ENCODE data around the gene HSD17B2.

Gene HSD17B2

DNA sequence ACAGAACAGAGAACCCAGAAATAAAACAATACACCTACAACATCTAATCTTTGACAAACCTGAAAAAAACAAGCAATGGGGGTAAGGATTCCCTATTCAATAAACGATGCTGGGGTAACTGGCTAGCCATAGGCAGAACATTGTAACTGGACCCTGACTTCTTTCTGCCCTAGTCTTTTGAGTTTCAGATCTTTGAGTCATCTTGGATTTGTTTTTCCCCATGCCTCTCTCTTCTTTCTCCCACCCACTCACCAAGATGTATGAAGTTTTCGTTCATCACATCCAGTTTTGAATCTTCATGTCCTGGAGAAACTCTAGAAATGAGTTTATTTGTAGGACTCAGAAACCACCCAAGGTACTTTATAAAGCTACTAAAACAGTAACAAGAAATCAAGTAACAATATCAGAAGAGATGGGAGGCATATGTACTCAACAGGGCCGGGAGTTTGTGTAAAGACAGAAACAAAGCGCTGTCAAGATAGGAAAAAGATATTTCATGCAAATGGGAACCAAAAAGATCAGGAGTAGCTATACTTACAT lies 39.0 kb downstream of the HSD17B2 start:
- H3K27me3 ChIP-seq (ENCODE audit: insufficient read depth, low read length), result no peaks in the 10 kb centered on the region
- H3K23ac ChIP-seq (ENCODE audit: low read length), result no peak overlapping the region
- H3K79me1 ChIP-seq (ENCODE audit: low read length), result no peaks in the 10 kb centered on the region
- no peak overlapping the region for H2BK12ac ChIP-seq (ENCODE audit: low read length)
- H3K4me3 ChIP-seq (ENCODE audit: low read depth, low read length), result no peak overlapping the region
- H3K27ac ChIP-seq (ENCODE audit: low read depth, low read length), result no peak overlapping the region
- H2AFZ ChIP-seq (ENCODE audit: insufficient read depth, low read length, poor library complexity), result no peak overlapping the region
- no peak overlapping the region for H4K12ac ChIP-seq (ENCODE audit: low read depth, low read length)
- no peaks in the 10 kb centered on the region for H3K36me3 ChIP-seq (ENCODE audit: control insufficient read depth in 1 of 2, insufficient read depth in 2 of 2, low read length in 2 of 2)
- H2BK120ac ChIP-seq (ENCODE audit: insufficient read depth, low read length, poor library complexity), result no peak overlapping the region
- no peak for DNase-seq
- H4K91ac ChIP-seq (ENCODE audit: low read depth, low read length), result no peak overlapping the region
- no CpG with 5 or more reads among the region's 4 CpGs for WGBS (ENCODE audit: extremely low coverage, insufficient coverage, insufficient read length)
- no peak overlapping the region for H2BK5ac ChIP-seq (ENCODE audit: low read depth, low read length, poor library complexity)
- no peak overlapping the region for H3K18ac ChIP-seq (ENCODE audit: low read length)
- H3K14ac ChIP-seq (ENCODE audit: low read length), result no peak overlapping the region
- H3K9me3 ChIP-seq (ENCODE audit: insufficient read depth, low read depth, low read length), result no peaks in the 10 kb centered on the region
- H3K4ac ChIP-seq (ENCODE audit: low read depth, low read length), result no peak overlapping the region
- no peaks in the 10 kb centered on the region for H3K79me2 ChIP-seq (ENCODE audit: control insufficient read depth, insufficient read depth, low read length, poor library complexity)
- no peak overlapping the region for H3K9ac ChIP-seq (ENCODE audit: low read length)
- H2AK5ac ChIP-seq (ENCODE audit: low read length), result no peak overlapping the region
- no peak overlapping the region for H3K4me2 ChIP-seq (ENCODE audit: low read length)
- H4K8ac ChIP-seq (ENCODE audit: low read depth, low read length), result no peak overlapping the region
- H3K4me1 ChIP-seq (ENCODE audit: control insufficient read depth in 1 of 2, insufficient read depth in 2 of 2, low read length in 2 of 2), result peaks cover 0 to 4% of the 10 kb centered on the region in 2 experiments

DNA sequence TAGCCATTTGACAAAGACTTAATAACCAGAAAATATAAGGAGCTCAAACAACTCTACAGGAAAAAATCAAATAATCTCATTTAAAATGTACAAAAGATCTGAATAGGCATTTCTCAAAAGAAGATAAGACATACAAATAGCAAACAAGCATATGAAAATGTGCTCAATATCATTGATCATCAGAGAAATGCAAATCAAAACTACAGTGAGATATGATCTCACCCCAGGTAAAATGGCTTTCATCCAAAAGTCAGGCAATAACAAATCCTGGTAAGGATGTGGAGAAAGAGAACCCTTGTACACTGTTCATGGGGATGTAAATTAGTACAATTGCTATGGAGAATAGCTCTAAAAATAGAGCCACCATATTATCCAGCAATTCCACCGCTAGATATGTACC lies 43.1 kb downstream of the HSD17B2 start:
- H3K4ac ChIP-seq (ENCODE audit: low read depth, low read length), result no peak overlapping the region
- no CpG with 5 or more reads among the region's 1 CpG for WGBS (ENCODE audit: extremely low coverage, insufficient coverage, insufficient read length)
- H3K14ac ChIP-seq (ENCODE audit: low read length), result no peak overlapping the region
- DNase-seq, result no peak
- no peak overlapping the region for H3K18ac ChIP-seq (ENCODE audit: low read length)
- H4K8ac ChIP-seq (ENCODE audit: low read depth, low read length), result no peak overlapping the region
- H3K79me2 ChIP-seq (ENCODE audit: control insufficient read depth, insufficient read depth, low read length, poor library complexity), result no peaks in the 10 kb centered on the region
- H4K91ac ChIP-seq (ENCODE audit: low read depth, low read length), result no peak overlapping the region
- no peak overlapping the region for H2BK120ac ChIP-seq (ENCODE audit: insufficient read depth, low read length, poor library complexity)
- no peak overlapping the region for H3K9ac ChIP-seq (ENCODE audit: low read length)
- no peaks in the 10 kb centered on the region for H3K79me1 ChIP-seq (ENCODE audit: low read length)
- no peak overlapping the region for H2AK5ac ChIP-seq (ENCODE audit: low read length)
- H3K23ac ChIP-seq (ENCODE audit: low read length), result no peak overlapping the region
- no peak overlapping the region for H4K12ac ChIP-seq (ENCODE audit: low read depth, low read length)
- no peaks in the 10 kb centered on the region for H3K36me3 ChIP-seq (ENCODE audit: control insufficient read depth in 1 of 2, insufficient read depth in 2 of 2, low read length in 2 of 2)
- no peak overlapping the region for H2BK12ac ChIP-seq (ENCODE audit: low read length)
- H3K27me3 ChIP-seq (ENCODE audit: insufficient read depth, low read length), result no peaks in the 10 kb centered on the region
- H2AFZ ChIP-seq (ENCODE audit: insufficient read depth, low read length, poor library complexity), result no peak overlapping the region
- no peaks in the 10 kb centered on the region for H3K4me1 ChIP-seq (ENCODE audit: control insufficient read depth in 1 of 2, insufficient read depth in 2 of 2, low read length in 2 of 2)
- H3K9me3 ChIP-seq (ENCODE audit: insufficient read depth, low read depth, low read length), result no peaks in the 10 kb centered on the region
- no peak overlapping the region for H3K4me3 ChIP-seq (ENCODE audit: low read depth, low read length)
- H3K4me2 ChIP-seq (ENCODE audit: low read length), result no peak overlapping the region
- H2BK5ac ChIP-seq (ENCODE audit: low read depth, low read length, poor library complexity), result no peak overlapping the region
- no peak overlapping the region for H3K27ac ChIP-seq (ENCODE audit: low read depth, low read length)

DNA sequence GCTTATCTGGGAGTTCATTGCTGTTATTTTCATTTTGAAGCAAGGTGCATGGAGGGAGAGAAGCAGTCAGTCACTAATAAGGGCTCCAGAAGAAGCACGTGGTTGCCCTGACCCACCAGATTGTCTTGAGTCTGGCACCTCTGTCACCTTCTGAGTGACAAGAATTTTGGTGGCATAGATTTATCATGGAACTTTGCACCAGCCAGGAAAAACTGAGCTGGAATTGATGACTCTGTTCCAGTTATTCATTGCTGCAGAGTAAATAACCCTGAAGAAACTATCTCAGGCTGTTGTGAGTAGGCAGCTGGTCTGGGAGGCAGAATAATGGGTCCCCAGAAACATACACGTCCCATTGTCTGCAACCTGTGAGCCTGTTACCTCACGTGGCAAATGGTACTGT lies 44.8 kb downstream of the HSD17B2 start:
- WGBS (ENCODE audit: extremely low coverage, insufficient coverage, insufficient read length), result no CpG with 5 or more reads among the region's 3 CpGs
- no peaks in the 10 kb centered on the region for H3K4me1 ChIP-seq (ENCODE audit: control insufficient read depth in 1 of 2, insufficient read depth in 2 of 2, low read length in 2 of 2)
- no peak overlapping the region for H3K23ac ChIP-seq (ENCODE audit: low read length)
- H3K4ac ChIP-seq (ENCODE audit: low read depth, low read length), result no peak overlapping the region
- no peak overlapping the region for H3K4me2 ChIP-seq (ENCODE audit: low read length)
- H3K9me3 ChIP-seq (ENCODE audit: insufficient read depth, low read depth, low read length), result no peaks in the 10 kb centered on the region
- no peaks in the 10 kb centered on the region for H3K79me2 ChIP-seq (ENCODE audit: control insufficient read depth, insufficient read depth, low read length, poor library complexity)
- H3K79me1 ChIP-seq (ENCODE audit: low read length), result no peaks in the 10 kb centered on the region
- no peak overlapping the region for H4K8ac ChIP-seq (ENCODE audit: low read depth, low read length)
- no peak overlapping the region for H3K27ac ChIP-seq (ENCODE audit: low read depth, low read length)
- H2BK12ac ChIP-seq (ENCODE audit: low read length), result no peak overlapping the region
- no peaks in the 10 kb centered on the region for H3K27me3 ChIP-seq (ENCODE audit: insufficient read depth, low read length)
- no peak overlapping the region for H3K9ac ChIP-seq (ENCODE audit: low read length)
- H3K14ac ChIP-seq (ENCODE audit: low read length), result no peak overlapping the region
- no peak overlapping the region for H2BK5ac ChIP-seq (ENCODE audit: low read depth, low read length, poor library complexity)
- no peak overlapping the region for H4K91ac ChIP-seq (ENCODE audit: low read depth, low read length)
- no peaks in the 10 kb centered on the region for H3K36me3 ChIP-seq (ENCODE audit: control insufficient read depth in 1 of 2, insufficient read depth in 2 of 2, low read length in 2 of 2)
- no peak overlapping the region for H3K18ac ChIP-seq (ENCODE audit: low read length)
- H3K4me3 ChIP-seq (ENCODE audit: low read depth, low read length), result no peak overlapping the region
- H4K12ac ChIP-seq (ENCODE audit: low read depth, low read length), result no peak overlapping the region
- no peak overlapping the region for H2BK120ac ChIP-seq (ENCODE audit: insufficient read depth, low read length, poor library complexity)
- no peak overlapping the region for H2AFZ ChIP-seq (ENCODE audit: insufficient read depth, low read length, poor library complexity)
- H2AK5ac ChIP-seq (ENCODE audit: low read length), result no peak overlapping the region
- DNase-seq, result no peak

GRCh38 chr16:82081264-82081663 lies 46.2 kb downstream of the HSD17B2 start:
- H3K14ac ChIP-seq (ENCODE audit: low read length), result no peak overlapping the region
- no peak overlapping the region for H3K27ac ChIP-seq (ENCODE audit: low read depth, low read length)
- no peak overlapping the region for H3K18ac ChIP-seq (ENCODE audit: low read length)
- no peaks in the 10 kb centered on the region for H3K4me1 ChIP-seq (ENCODE audit: control insufficient read depth in 1 of 2, insufficient read depth in 2 of 2, low read length in 2 of 2)
- H4K91ac ChIP-seq (ENCODE audit: low read depth, low read length), result no peak overlapping the region
- H3K9me3 ChIP-seq (ENCODE audit: insufficient read depth, low read depth, low read length), result no peaks in the 10 kb centered on the region
- H2AK5ac ChIP-seq (ENCODE audit: low read length), result no peak overlapping the region
- no peak overlapping the region for H2BK5ac ChIP-seq (ENCODE audit: low read depth, low read length, poor library complexity)
- H4K12ac ChIP-seq (ENCODE audit: low read depth, low read length), result no peak overlapping the region
- H2AFZ ChIP-seq (ENCODE audit: insufficient read depth, low read length, poor library complexity), result no peak overlapping the region
- no peak for DNase-seq
- WGBS (ENCODE audit: extremely low coverage, insufficient coverage, insufficient read length), result no CpG with 5 or more reads among the region's 3 CpGs
- H3K79me1 ChIP-seq (ENCODE audit: low read length), result no peaks in the 10 kb centered on the region
- H3K4ac ChIP-seq (ENCODE audit: low read depth, low read length), result no peak overlapping the region
- H2BK12ac ChIP-seq (ENCODE audit: low read length), result no peak overlapping the region
- no peak overlapping the region for H4K8ac ChIP-seq (ENCODE audit: low read depth, low read length)
- no peak overlapping the region for H2BK120ac ChIP-seq (ENCODE audit: insufficient read depth, low read length, poor library complexity)
- no peak overlapping the region for H3K4me2 ChIP-seq (ENCODE audit: low read length)
- H3K79me2 ChIP-seq (ENCODE audit: control insufficient read depth, insufficient read depth, low read length, poor library complexity), result no peaks in the 10 kb centered on the region
- H3K23ac ChIP-seq (ENCODE audit: low read length), result no peak overlapping the region
- no peak overlapping the region for H3K4me3 ChIP-seq (ENCODE audit: low read depth, low read length)
- no peak overlapping the region for H3K9ac ChIP-seq (ENCODE audit: low read length)
- no peaks in the 10 kb centered on the region for H3K36me3 ChIP-seq (ENCODE audit: control insufficient read depth in 1 of 2, insufficient read depth in 2 of 2, low read length in 2 of 2)
- H3K27me3 ChIP-seq (ENCODE audit: insufficient read depth, low read length), result no peaks in the 10 kb centered on the region
